SH-SY5Y (cell line): Measurements from ENCODE around the gene WWOX.

ENCODE experiments used
- GATA2 ChIP-seq: IDR thresholded peaks from 2 replicates; pipeline ENCODE4 v1.6.1; 2011; ENCODE audit warnings: mild to moderate bottlenecking, low read depth, low read length
- GATA3 ChIP-seq: IDR thresholded peaks from 2 replicates; pipeline ENCODE4 v1.6.1; 2011; ENCODE audit warnings: low read depth, mild to moderate bottlenecking, low read length, moderate library complexity

DNA sequence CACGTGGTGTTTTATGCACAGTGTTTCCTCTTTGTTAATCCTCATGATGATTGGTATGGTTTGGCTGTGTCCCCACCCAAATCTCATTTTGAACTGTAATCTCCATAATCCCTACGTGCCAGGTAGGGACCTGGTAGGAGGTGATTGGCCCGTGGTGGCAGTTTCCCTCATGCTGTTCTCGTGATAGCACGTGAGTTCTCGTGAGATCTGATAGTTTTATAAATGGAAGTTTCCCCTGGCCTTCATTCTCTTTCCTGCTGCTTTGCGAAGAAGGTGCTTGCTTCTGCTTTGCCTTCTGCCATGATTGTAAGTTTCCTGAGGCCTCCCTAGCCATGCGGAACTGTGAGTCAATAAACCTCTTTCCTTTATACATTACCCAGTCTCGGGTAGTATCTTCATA, 115.8 kb downstream of the WWOX start:
- no peak for TF ChIP-seq GATA2
- no peak for TF ChIP-seq GATA3
